Stimulated activated naive CD4-positive, alpha-beta T cell (primary cell): Measurements from ENCODE around the gene SART1.

Source experiments
- DNase-seq, 6 experiments: peaks; one replicate each; lab custom pipeline; 2025; lab: John Stamatoyannopoulos, UW

Gene SART1

GRCh38 chr11:65961267-65962140, at the start of gene SART1:
SART1 (plus strand) TSS chr11:65961734; CDS start chr11:65961781, 47 bp downstream.
- DNase-seq, result peak; percentile 88 to 96 (median 93)

GRCh38 chr11:65912845-65913244, 48.7 kb upstream of the SART1 start:
- no peak for DNase-seq

- no peak for DNase-seq
Measured at GRCh38 chr11:65915101-65915820, 46.3 kb upstream of the SART1 start.

- DNase-seq, result no peak
Measured at GRCh38 chr11:65915821-65916251, 45.7 kb upstream of the SART1 start.

- no peak for DNase-seq
Measured at GRCh38 chr11:65916391-65916790, 45.1 kb upstream of the SART1 start.

GRCh38 chr11:65917077-65917433, 44.5 kb upstream of the SART1 start:
- DNase-seq, result no peak

GRCh38 chr11:65917434-65918210, 43.9 kb upstream of the SART1 start:
- no peak for DNase-seq

- DNase-seq, result peak in 1 of 6 experiments; percentile 43
Measured at GRCh38 chr11:65918211-65919140, 43.1 kb upstream of the SART1 start, which contains the start of gene C11orf68. C11orf68 (minus strand) TSS chr11:65919062; CDS start chr11:65919031, 31 bp downstream.

GRCh38 chr11:65919141-65919572, 42.4 kb upstream of the SART1 start, which contains the start of gene DRAP1:
DRAP1 (plus strand) TSS chr11:65919426; CDS start chr11:65919502, 76 bp downstream.
- DNase-seq, result peak; percentile 96 to 99 (median 97)

- peak in 3 of 6 experiments; percentile 54 to 73 (median 70) for DNase-seq
Measured at GRCh38 chr11:65919573-65920371, 41.8 kb upstream of the SART1 start.

GRCh38 chr11:65920372-65920802, 41.1 kb upstream of the SART1 start:
- no peak for DNase-seq

GRCh38 chr11:65921033-65921555, 40.4 kb upstream of the SART1 start:
- no peak for DNase-seq

GRCh38 chr11:65921876-65922275, 39.7 kb upstream of the SART1 start:
- no peak for DNase-seq

- no peak for DNase-seq
Measured at GRCh38 chr11:65922565-65922964, 39.0 kb upstream of the SART1 start.

- DNase-seq, result no peak
Measured at GRCh38 chr11:65925397-65925796, 36.1 kb upstream of the SART1 start.

- peak; percentile 52 to 81 (median 76) for DNase-seq
Measured at GRCh38 chr11:65927904-65928397, 33.6 kb upstream of the SART1 start.

GRCh38 chr11:65928667-65929066, 32.9 kb upstream of the SART1 start:
- DNase-seq, result no peak

- no peak for DNase-seq
Measured at GRCh38 chr11:65931773-65932557, 29.6 kb upstream of the SART1 start.

- peak in 1 of 6 experiments; percentile 5 for DNase-seq
Measured at GRCh38 chr11:65932558-65932919, 29.0 kb upstream of the SART1 start.
